ENCODE data around the gene SULT4A1. TPM values are rescaled to one million over a fixed set of nuclear protein-coding genes. Genes with fewer than 3 reads are reported as not detected.

The SULT4A1 gene
- total and polyA plus RNA-seq, 12 donors = 0.19 to 1.2 (median 0.29) TPM; not detected in 2

GRCh38 chr22:43883012-43883661, 20.8 kb upstream of the SULT4A1 start:
- TF ChIP-seq CTCF (IDR thresholded peaks at IDR 0.05) = peak in 7 of 9 donors; percentile 24 to 48 (median 41)
- Histone ChIP-seq H3K36me3 (no peaks in the 10 kb centered on the region), H3K9me3 (no peaks in the 10 kb centered on the region), H3K4me3 (no peak overlapping the region), H3K27me3 (peaks cover 0 to 54% (median 19%) of the 10 kb centered on the region in 7 donors), H3K4me1 (no peaks in the 10 kb centered on the region), H3K27ac (no peak overlapping the region)
- 41 to 45% methylated on average over 14 of the region's 14 CpGs for WGBS, 2 donors
- ATAC-seq = peak in 1 of 8 donors; percentile 29
- intact Hi-C loops (cut with DNase I) = loop anchor here in 2 of 10 donors (10.0 kb wide), 2 partner anchors 488 to 498 kb away; no protein-coding TSS in a partner anchor
- DNase-seq = no peak

- Histone ChIP-seq H3K27me3 (peaks cover 3 to 50% (median 12%) of the 10 kb centered on the region in 7 donors), H3K4me3 (no peak overlapping the region), H3K36me3 (no peaks in the 10 kb centered on the region), H3K9me3 (no peaks in the 10 kb centered on the region), H3K4me1 (no peaks in the 10 kb centered on the region), H3K27ac (no peak overlapping the region)
- DNase-seq = no peak
- TF ChIP-seq CTCF (IDR thresholded peaks at IDR 0.05) = no peak
- intact Hi-C loops (cut with DNase I) = loop anchor here in 2 of 10 donors (10.0 kb wide), 2 partner anchors 487 to 497 kb away; no protein-coding TSS in a partner anchor
- 82 to 86% methylated on average over 9 of the region's 9 CpGs for WGBS, 2 donors
- ATAC-seq = no peak
Observed at GRCh38 chr22:43882122-43882767, 19.9 kb upstream of the SULT4A1 start.

GRCh38 chr22:43881091-43882061, 19.1 kb upstream of the SULT4A1 start:
- Histone ChIP-seq H3K27ac (no peak overlapping the region), H3K36me3 (no peaks in the 10 kb centered on the region), H3K27me3 (peaks cover 6 to 50% (median 21%) of the 10 kb centered on the region in 7 donors), H3K9me3 (no peaks in the 10 kb centered on the region), H3K4me3 (no peak overlapping the region), H3K4me1 (no peaks in the 10 kb centered on the region)
- 80 to 84% methylated on average over 18 to 19 of the region's 19 CpGs for WGBS, 2 donors
- TF ChIP-seq CTCF (IDR thresholded peaks at IDR 0.05) = no peak
- ATAC-seq (no peak), DNase-seq (no peak)
- intact Hi-C loops (cut with DNase I) = loop anchor here in 2 of 10 donors (10.0 kb wide), 2 partner anchors 487 to 497 kb away; no protein-coding TSS in a partner anchor

- no peaks in the 10 kb centered on the region for H3K4me1 ChIP-seq
- ATAC-seq (no peak), DNase-seq (no peak)
- H3K36me3 ChIP-seq = no peaks in the 10 kb centered on the region
- peaks cover 0 to 50% (median 20%) of the 10 kb centered on the region in 7 donors for H3K27me3 ChIP-seq
- no peak overlapping the region for H3K27ac ChIP-seq
- 81 to 84% methylated on average over 15 of the region's 15 CpGs for WGBS, 2 donors
- no peaks in the 10 kb centered on the region for H3K9me3 ChIP-seq
- intact Hi-C loops (cut with DNase I) = loop anchor here in 2 of 10 donors (10.0 kb wide), 2 partner anchors 486 to 496 kb away; no protein-coding TSS in a partner anchor
- no peak for TF ChIP-seq CTCF (IDR thresholded peaks at IDR 0.05)
- no peak overlapping the region for H3K4me3 ChIP-seq
Observed at GRCh38 chr22:43880541-43880991, 18.3 kb upstream of the SULT4A1 start.

All from heart right ventricle (tissue), 16 donors.